Loucy (cell line): ENCODE data around the gene SMAD3.

Experiments used
- H2AFZ ChIP-seq: fragments of 200-600 bp; sonication (generic); 2 replicates; pipeline ENCODE4 v1.6.0; 2016; ENCODE audit warnings: antibody characterized with exemption, mild to moderate bottlenecking, low read length, moderate library complexity
- H3F3A ChIP-seq: fragments of 200-600 bp; 2 replicates; pipeline ENCODE4 v1.6.0; 2016; ENCODE audit warnings: antibody characterized with exemption, low read depth, mild to moderate bottlenecking
- H3K27me3 ChIP-seq: fragments of 200-600 bp; sonication (generic); 2 replicates; pipeline ENCODE4 v1.6.1; 2014; ENCODE audit warnings: low read length, mild to moderate bottlenecking; ENCODE audit not compliant: insufficient read depth, poor library complexity, severe bottlenecking
- H3K36me3 ChIP-seq: fragments of 200-600 bp; sonication (generic); 2 replicates; pipeline ENCODE4 v1.6.1; 2016; ENCODE audit warnings: low read length; ENCODE audit not compliant: insufficient read depth
- H3K4me1 ChIP-seq: fragments of 200-600 bp; sonication (generic); 2 replicates; pipeline ENCODE4 v1.5.1; 2014; ENCODE audit warnings: low read length, mild to moderate bottlenecking; ENCODE audit not compliant: insufficient read depth, poor library complexity, severe bottlenecking
- H3K4me2 ChIP-seq: fragments of 200-600 bp; sonication (generic); 2 replicates; pipeline ENCODE4 v1.6.0; 2014; ENCODE audit warnings: antibody characterized with exemption, low read length, low read depth, mild to moderate bottlenecking; ENCODE audit not compliant: poor library complexity, severe bottlenecking
- H3K4me3 ChIP-seq: fragments of 200-600 bp; sonication (generic); 2 replicates; pipeline ENCODE4 v1.5.1; 2014; ENCODE audit warnings: low read length, mild to moderate bottlenecking, mixed read lengths; ENCODE audit not compliant: poor library complexity, severe bottlenecking
- H3K79me2 ChIP-seq: fragments of 200-600 bp; sonication (generic); 2 replicates; pipeline ENCODE4 v1.6.1; 2014; ENCODE audit warnings: low read length; ENCODE audit not compliant: insufficient read depth
- H3K9ac ChIP-seq: fragments of 200-600 bp; sonication (generic); 2 replicates; pipeline ENCODE4 v1.6.0; 2014; ENCODE audit warnings: mild to moderate bottlenecking, low read depth, low read length, moderate library complexity; ENCODE audit not compliant: poor library complexity, severe bottlenecking
- H3K9me2 ChIP-seq: fragments of 200-600 bp; sonication (generic); replicated peaks from 2 replicates; pipeline ENCODE4 v1.6.1; 2016; ENCODE audit warnings: low read depth, low read length, mixed read lengths
- H3K9me3 ChIP-seq: fragments of 200-600 bp; sonication (generic); 2 replicates; pipeline ENCODE4 v1.6.1; 2014; ENCODE audit warnings: mild to moderate bottlenecking, antibody characterized with exemption, low read length, low read depth; ENCODE audit not compliant: insufficient read depth
- H4K20me1 ChIP-seq: fragments of 200-600 bp; sonication (generic); 2 replicates; pipeline ENCODE4 v1.6.0; 2014; ENCODE audit warnings: antibody characterized with exemption, low read length, mild to moderate bottlenecking; ENCODE audit not compliant: insufficient read depth, poor library complexity, severe bottlenecking
- CTCF ChIP-seq: fragments of 200-600 bp; sonication (generic); conservative IDR thresholded peaks from 2 replicates; pipeline ENCODE4 v1.5.1; 2014; ENCODE audit warnings: mild to moderate bottlenecking, antibody characterized with exemption, low read length
- EZH2phosphoT487 ChIP-seq: fragments of 200-600 bp; IDR thresholded peaks from 2 replicates; pipeline ENCODE4 v1.6.1; 2018; ENCODE audit warnings: antibody characterized with exemption, mild to moderate bottlenecking, moderate library complexity, borderline replicate concordance

SMAD3 gene

GRCh38 chr15:67140078-67140833 is 74.9 kb downstream of the SMAD3 start:
- Histone ChIP-seq H3K4me2 (no peak overlapping the region), H3K9ac (no peak overlapping the region), H3K79me2 (peaks cover 99% of the 10 kb centered on the region), H4K20me1 (peaks cover 58% of the 10 kb centered on the region), H3K9me2 (no peaks in the 10 kb centered on the region), H3K9me3 (no peaks in the 10 kb centered on the region), H3F3A (no peaks in the 10 kb centered on the region), H2AFZ (no peak overlapping the region), H3K4me1 (peaks cover 40% of the 10 kb centered on the region), H3K36me3 (no peaks in the 10 kb centered on the region; the same call in 1 of the 2 replicates), H3K4me3 (no peak overlapping the region), H3K27me3 (no peaks in the 10 kb centered on the region)
- TF ChIP-seq CTCF: no peak

DNA sequence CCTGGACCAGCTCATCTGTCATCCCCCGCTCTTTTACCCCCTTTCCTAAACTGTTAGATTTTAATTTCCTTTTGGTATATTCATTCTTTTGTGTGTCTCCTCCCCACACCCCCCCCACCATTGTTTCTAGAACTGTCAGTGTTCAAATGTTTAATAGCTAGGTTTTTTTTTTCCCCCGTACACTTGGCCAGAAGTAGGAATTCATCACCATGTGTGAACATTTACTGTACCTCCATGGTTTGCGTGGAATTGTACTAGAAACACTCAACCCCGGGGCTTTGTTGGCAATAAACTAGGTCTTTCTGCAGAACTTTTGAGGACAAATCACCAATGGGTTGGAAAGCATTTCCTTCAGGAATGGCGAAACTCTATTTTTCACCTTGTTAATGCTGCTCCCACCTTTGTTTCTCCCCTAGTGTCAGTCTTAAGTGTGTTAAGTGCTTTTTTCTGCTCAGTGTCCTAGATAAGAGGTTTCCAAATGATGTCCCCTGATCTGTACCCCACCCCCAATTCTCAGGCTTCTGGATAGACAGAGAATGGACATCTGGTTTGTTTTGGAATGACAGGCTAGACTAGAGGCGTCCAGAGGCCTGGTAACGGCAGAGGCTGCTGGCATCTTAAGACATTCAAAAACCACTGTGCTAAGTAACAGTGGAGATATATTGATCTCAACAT is 76.8 kb downstream of the SMAD3 start:
- no peak overlapping the region for H3K4me3 ChIP-seq
- H3K36me3 ChIP-seq: no peaks in the 10 kb centered on the region; the same call in 1 of the 2 replicates
- peaks cover 45% of the 10 kb centered on the region for H3K4me1 ChIP-seq
- no peaks in the 10 kb centered on the region for H3F3A ChIP-seq
- no peaks in the 10 kb centered on the region for H3K27me3 ChIP-seq
- no peak for TF ChIP-seq EZH2phosphoT487
- TF ChIP-seq CTCF: no peak
- H3K4me2 ChIP-seq: no peak overlapping the region
- no peaks in the 10 kb centered on the region for H3K9me3 ChIP-seq
- peaks cover 99% of the 10 kb centered on the region for H3K79me2 ChIP-seq
- H3K9me2 ChIP-seq: no peaks in the 10 kb centered on the region
- peaks cover 69% of the 10 kb centered on the region for H4K20me1 ChIP-seq
- no peak overlapping the region for H3K9ac ChIP-seq
- no peak overlapping the region for H2AFZ ChIP-seq

- TF ChIP-seq EZH2phosphoT487: no peak
- TF ChIP-seq CTCF: no peak
- peaks cover 99% of the 10 kb centered on the region for H3K79me2 ChIP-seq
- no peaks in the 10 kb centered on the region for H3K9me3 ChIP-seq
- no peak overlapping the region for H2AFZ ChIP-seq
- H4K20me1 ChIP-seq: peaks cover 72% of the 10 kb centered on the region
- peaks cover 45% of the 10 kb centered on the region for H3K4me1 ChIP-seq
- no peak overlapping the region for H3K9ac ChIP-seq
- no peaks in the 10 kb centered on the region for H3F3A ChIP-seq
- no peak overlapping the region for H3K4me2 ChIP-seq
- no peak overlapping the region for H3K4me3 ChIP-seq
- H3K9me2 ChIP-seq: no peaks in the 10 kb centered on the region
- H3K27me3 ChIP-seq: no peaks in the 10 kb centered on the region
- H3K36me3 ChIP-seq: no peaks in the 10 kb centered on the region; the same call in 1 of the 2 replicates
Observed at GRCh38 chr15:67142767-67143100, 77.3 kb downstream of the SMAD3 start.
